Peyer's patch (tissue), 4 donors: ENCODE measurements around the gene NR2C1. TPM values are rescaled to one million over a fixed set of nuclear protein-coding genes. Genes with fewer than 3 reads are reported as not detected.
A peak's percentile ranks its signal among the peaks of the same experiment; 100 is the strongest.

Experiments
- DNase-seq, 3 donors: peaks; one replicate each; pipeline ENCODE4 v3.0.0-alpha.2; 2017 to 2019
- H3K27ac ChIP-seq, 4 donors: fragments of 200-600 bp; sonication (generic); one replicate each; pipeline ENCODE4 v1.5.1; 2016 to 2019
- H3K27me3 ChIP-seq, 2 donors: fragments of 200-600 bp; sonication (generic); one replicate each; pipeline ENCODE4 v1.5.1; 2019
- H3K36me3 ChIP-seq, 3 donors: fragments of 200-600 bp; sonication (generic); one replicate each; pipeline ENCODE4 v1.5.1; 2016 to 2019
- H3K4me1 ChIP-seq, 4 donors: fragments of 200-600 bp; sonication (generic); one replicate each; pipeline ENCODE4 v1.5.1; 2016 to 2019
- H3K4me3 ChIP-seq, 4 donors: fragments of 200-600 bp; sonication (generic); 1 replicate in 3 of 4; 2 replicates in 1 of 4; pipeline ENCODE4 v1.5.1; 2016 to 2019; ENCODE audit warnings: mild to moderate bottlenecking in 1 of 4
- H3K9me3 ChIP-seq, 4 donors: fragments of 200-600 bp; sonication (generic); one replicate each; pipeline ENCODE4 v1.5.1; 2016 to 2019; ENCODE audit warnings: mild to moderate bottlenecking in 1 of 4
- POLR2A ChIP-seq, 2 donors: fragments of 450-650 bp; IDR thresholded peaks; one replicate each; pipeline ENCODE4 v1.5.1; 2017; ENCODE audit warnings: antibody characterized with exemption in 2 of 2, mild to moderate bottlenecking in 2 of 2, moderate library complexity in 2 of 2
- total RNA-seq, 4 donors: library from RNA; depleted of rRNA; stranded (reverse); fragments of >200 nt; gene quantifications; one replicate each; pipeline ENCODE4 v1.1.0, GENCODE V29; 2016
- TF ChIP-seq, protein P1 (sequence below), 6 experiments: fragments of 450-650 bp in 4 of 6; fragments of 200-600 bp in 2 of 6; sonication (generic) in 1 of 6; IDR thresholded peaks; one replicate each; pipeline ENCODE4 v1.5.1; 2017 to 2019; ENCODE audit warnings: antibody characterized with exemption in 6 of 6, mild to moderate bottlenecking in 3 of 6, moderate library complexity in 1 of 6

The NR2C1 gene
- total RNA-seq, 4 donors from 2014 or later: 35.2 to 202 (median 52.5) TPM

DNA sequence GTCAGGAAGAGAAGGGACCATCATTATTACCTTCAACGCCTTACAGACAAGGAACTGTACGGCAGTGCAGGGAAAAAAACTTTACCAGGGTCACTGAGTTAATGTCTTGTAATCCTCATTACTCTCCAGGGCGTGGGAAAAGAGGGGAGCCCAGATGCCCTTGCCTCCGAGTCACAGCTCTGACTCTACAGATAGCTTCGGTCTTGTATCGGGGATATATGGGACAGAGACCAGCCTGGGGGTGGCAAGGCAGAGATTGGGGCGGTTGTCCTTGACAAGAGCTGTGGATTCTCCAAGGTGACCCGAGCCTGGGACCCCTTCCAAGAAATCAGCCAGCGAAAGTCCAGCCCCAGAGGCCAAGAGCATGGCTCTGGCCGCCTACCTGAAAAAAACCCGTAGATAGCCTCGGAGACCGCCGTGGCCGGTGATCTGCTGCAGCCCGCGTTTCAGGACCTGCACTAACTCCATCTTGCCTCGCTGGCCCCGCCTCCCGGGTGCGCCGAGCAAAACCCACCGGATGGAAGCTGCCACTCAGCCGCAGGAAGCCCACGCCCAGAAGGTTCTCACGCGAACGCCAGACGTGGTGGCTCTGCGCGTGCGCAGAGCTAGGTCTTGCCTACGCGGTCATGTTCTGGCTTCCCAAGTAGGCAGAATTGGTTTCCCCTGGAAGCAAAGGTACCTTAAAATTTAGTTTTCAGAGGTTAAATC, 70.1 kb downstream of the NR2C1 start, which contains the start of gene NDUFA12:
NDUFA12 (minus strand) TSS at position 485 of the 708 bp plus-strand sequence; CDS start at position 468, 17 bp downstream.
- H3K4me3 ChIP-seq: peak within 1 kb of the TSS; percentile 76 to 98 (median 83)
- peak; percentile 60 to 72 for TF ChIP-seq POLR2A (IDR thresholded peaks at IDR 0.05)
- TF ChIP-seq, protein P1, sequence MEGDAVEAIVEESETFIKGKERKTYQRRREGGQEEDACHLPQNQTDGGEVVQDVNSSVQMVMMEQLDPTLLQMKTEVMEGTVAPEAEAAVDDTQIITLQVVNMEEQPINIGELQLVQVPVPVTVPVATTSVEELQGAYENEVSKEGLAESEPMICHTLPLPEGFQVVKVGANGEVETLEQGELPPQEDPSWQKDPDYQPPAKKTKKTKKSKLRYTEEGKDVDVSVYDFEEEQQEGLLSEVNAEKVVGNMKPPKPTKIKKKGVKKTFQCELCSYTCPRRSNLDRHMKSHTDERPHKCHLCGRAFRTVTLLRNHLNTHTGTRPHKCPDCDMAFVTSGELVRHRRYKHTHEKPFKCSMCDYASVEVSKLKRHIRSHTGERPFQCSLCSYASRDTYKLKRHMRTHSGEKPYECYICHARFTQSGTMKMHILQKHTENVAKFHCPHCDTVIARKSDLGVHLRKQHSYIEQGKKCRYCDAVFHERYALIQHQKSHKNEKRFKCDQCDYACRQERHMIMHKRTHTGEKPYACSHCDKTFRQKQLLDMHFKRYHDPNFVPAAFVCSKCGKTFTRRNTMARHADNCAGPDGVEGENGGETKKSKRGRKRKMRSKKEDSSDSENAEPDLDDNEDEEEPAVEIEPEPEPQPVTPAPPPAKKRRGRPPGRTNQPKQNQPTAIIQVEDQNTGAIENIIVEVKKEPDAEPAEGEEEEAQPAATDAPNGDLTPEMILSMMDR (IDR thresholded peaks at IDR 0.05): no peak
- H3K27ac ChIP-seq: peak within 1 kb of the TSS; percentile 81 to 88 (median 86)
- no peaks in the 10 kb centered on the region for H3K27me3 ChIP-seq
- peaks cover 0 to 27% (median 0%) of the 10 kb centered on the region in 4 donors for H3K4me1 ChIP-seq
- DNase-seq: peak; percentile 94 to 98 (median 96)
- H3K9me3 ChIP-seq: peaks cover 0 to 4% (median 0%) of the 10 kb centered on the region in 4 donors
- peaks cover 0 to 8% (median 0%) of the 10 kb centered on the region in 3 donors for H3K36me3 ChIP-seq

DNA sequence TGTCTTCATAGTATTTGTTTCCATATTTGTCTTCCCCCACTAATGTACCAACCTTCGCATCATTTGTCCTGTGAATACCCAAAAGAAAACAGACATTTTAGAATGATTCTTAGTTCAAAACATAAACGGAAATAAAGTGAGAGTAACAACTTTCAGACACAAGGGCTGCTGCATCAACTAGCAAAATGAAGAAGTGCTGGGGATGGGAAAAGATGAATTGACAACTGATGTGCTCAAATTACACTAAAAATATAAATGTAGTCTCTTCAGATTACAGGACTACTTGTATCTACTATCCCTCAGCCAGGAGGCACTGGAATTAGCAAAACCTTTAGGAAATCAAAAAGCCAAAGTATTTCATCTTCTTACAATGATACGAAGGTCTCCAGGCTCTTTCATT, 70.7 kb downstream of the NR2C1 start:
- no peak for DNase-seq
- no peaks in the 10 kb centered on the region for H3K9me3 ChIP-seq
- H3K27me3 ChIP-seq: no peaks in the 10 kb centered on the region
- H3K4me3 ChIP-seq: peak overlapping the region; percentile 76 to 98 (median 83)
- peaks cover 0 to 27% (median 0%) of the 10 kb centered on the region in 4 donors for H3K4me1 ChIP-seq
- TF ChIP-seq POLR2A (IDR thresholded peaks at IDR 0.05): no peak
- TF ChIP-seq, protein P1 (IDR thresholded peaks at IDR 0.05): no peak
- H3K36me3 ChIP-seq: peaks cover 0 to 8% (median 0%) of the 10 kb centered on the region in 3 donors
- H3K27ac ChIP-seq: peak overlapping the region in 3 of 4 donors; percentile 84 to 88 (median 87)

DNA sequence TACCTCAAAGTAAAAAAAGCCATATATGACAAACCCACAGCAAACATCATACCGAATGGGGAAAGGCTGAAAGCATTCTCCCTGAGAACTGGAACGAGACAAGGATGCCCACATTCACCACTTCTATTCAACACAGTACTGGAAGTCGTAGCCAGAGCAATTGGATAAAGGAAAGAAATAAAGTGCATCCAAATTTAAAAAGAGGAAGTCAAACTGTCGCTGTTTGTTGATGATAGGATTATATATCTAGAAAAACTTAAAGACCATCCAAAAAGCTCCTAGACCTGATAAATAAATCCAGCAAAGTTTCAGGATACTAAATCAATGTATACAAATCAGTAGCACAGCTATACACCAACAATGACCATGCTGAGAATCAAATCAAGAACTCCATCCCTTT, 75.1 kb downstream of the NR2C1 start:
- DNase-seq: no peak
- TF ChIP-seq POLR2A (IDR thresholded peaks at IDR 0.05): no peak
- TF ChIP-seq, protein P1 (IDR thresholded peaks at IDR 0.05): no peak
- no peaks in the 10 kb centered on the region for H3K9me3 ChIP-seq
- H3K27me3 ChIP-seq: no peaks in the 10 kb centered on the region
- H3K36me3 ChIP-seq: peaks cover 0 to 21% (median 0%) of the 10 kb centered on the region in 3 donors
- no peak overlapping the region for H3K4me3 ChIP-seq
- peaks cover 0 to 27% (median 0%) of the 10 kb centered on the region in 4 donors for H3K4me1 ChIP-seq
- H3K27ac ChIP-seq: no peak overlapping the region

DNA sequence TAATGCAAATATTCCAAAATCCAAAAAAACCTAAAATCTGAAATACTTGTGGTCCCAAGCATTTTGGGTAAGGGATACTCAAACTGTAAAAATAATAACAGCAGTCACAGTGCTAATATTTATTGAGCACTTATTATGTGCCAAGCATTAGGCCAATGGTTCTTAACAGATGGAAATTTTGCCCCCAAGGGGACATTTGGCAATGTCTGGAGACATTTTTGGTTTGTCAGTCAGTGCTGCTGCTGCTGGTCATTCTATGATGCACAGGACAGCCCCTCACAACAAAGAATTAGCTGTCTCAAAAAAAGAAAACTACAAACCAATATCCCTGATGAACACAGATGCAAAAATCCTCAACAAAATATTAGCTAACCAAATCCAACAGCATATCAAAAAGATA, 75.7 kb downstream of the NR2C1 start:
- DNase-seq: no peak
- H3K4me3 ChIP-seq: no peak overlapping the region
- H3K36me3 ChIP-seq: peaks cover 0 to 26% (median 0%) of the 10 kb centered on the region in 3 donors
- no peaks in the 10 kb centered on the region for H3K27me3 ChIP-seq
- H3K9me3 ChIP-seq: no peaks in the 10 kb centered on the region
- peaks cover 0 to 24% (median 0%) of the 10 kb centered on the region in 4 donors for H3K4me1 ChIP-seq
- TF ChIP-seq, protein P1 (IDR thresholded peaks at IDR 0.05): no peak
- no peak for TF ChIP-seq POLR2A (IDR thresholded peaks at IDR 0.05)
- H3K27ac ChIP-seq: no peak overlapping the region

DNA sequence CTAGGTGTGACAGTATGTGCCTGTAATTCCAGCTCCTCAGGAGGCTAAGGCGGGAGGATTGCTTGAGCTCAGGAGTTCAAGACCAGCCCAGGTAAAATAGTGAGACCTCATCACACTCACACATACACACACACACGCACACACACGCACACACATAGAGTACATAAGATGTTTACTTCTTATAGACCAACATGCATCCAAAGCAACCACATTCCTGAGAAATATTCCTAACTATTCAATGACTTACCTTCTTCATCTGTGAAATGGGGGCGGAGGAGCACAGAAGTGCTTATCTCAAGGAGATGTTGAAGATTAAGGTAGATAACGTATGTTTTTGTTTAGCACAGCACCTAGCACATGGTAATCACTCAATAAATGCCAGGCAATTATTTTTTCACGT, 76.4 kb downstream of the NR2C1 start:
- Histone ChIP-seq H3K9me3 (no peaks in the 10 kb centered on the region), H3K27ac (no peak overlapping the region), H3K4me3 (no peak overlapping the region), H3K4me1 (peaks cover 0 to 17% (median 0%) of the 10 kb centered on the region in 4 donors), H3K27me3 (no peaks in the 10 kb centered on the region), H3K36me3 (peaks cover 0 to 30% (median 0%) of the 10 kb centered on the region in 3 donors)
- DNase-seq: no peak
- TF ChIP-seq, protein P1 (IDR thresholded peaks at IDR 0.05): no peak
- no peak for TF ChIP-seq POLR2A (IDR thresholded peaks at IDR 0.05)
